ENCODE data around the gene IGFBP7. TPM values are rescaled to one million over a fixed set of nuclear protein-coding genes. Genes with fewer than 3 reads are reported as not detected.

Gene IGFBP7
- total RNA-seq, 2 experiments from 2014 or later = not detected

GRCh38 chr4:57042711-57043169 is 67.4 kb downstream of the IGFBP7 start:
- H3K4me1 Mint-ChIP-seq (ENCODE audit: low read depth) = no peaks in the 10 kb centered on the region
- DNase-seq (no peak), ATAC-seq (no peak)
- H3K27me3 Mint-ChIP-seq = peaks cover 15% of the 10 kb centered on the region
- H3K9me3 Mint-ChIP-seq = no peaks in the 10 kb centered on the region
- no peak for TF ChIP-seq CTCF (IDR thresholded peaks at IDR 0.05)
- POLR2A ChIA-PET = interaction anchor here (0.6 to 1.3 kb wide), 2 partner anchors 8 to 12 kb away, joined by 3 to 5 read pairs; no protein-coding TSS in a partner anchor
- intact Hi-C loops (cut with micrococcal nuclease) = no loop called here
- CTCF ChIA-PET = no interaction called here
- no peaks in the 10 kb centered on the region for H3K36me3 Mint-ChIP-seq (ENCODE audit: low read depth)
- no peak overlapping the region for H3K4me3 Mint-ChIP-seq
- no peak overlapping the region for H3K27ac Mint-ChIP-seq

DNA sequence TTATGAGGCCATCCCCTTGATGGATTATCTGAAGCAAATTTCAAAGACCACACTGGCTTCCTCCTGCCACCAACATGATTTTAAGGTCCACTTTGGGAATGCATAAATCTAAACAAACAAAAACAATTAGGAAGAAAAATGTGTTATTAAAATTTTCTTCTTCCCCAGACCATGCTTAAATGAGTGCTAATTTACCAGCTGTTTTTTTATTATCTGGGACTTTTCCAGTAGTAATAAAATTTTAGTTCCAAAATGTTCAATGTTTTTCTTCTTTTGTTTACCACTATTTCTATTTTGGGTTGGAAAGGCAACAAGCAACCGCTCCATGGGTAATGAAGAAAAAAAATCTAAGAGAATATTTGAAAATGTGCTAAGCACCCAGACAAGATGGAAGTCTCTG is 69.2 kb downstream of the IGFBP7 start:
- ATAC-seq (no peak), DNase-seq (no peak)
- no peaks in the 10 kb centered on the region for H3K4me1 Mint-ChIP-seq (ENCODE audit: low read depth)
- no peaks in the 10 kb centered on the region for H3K36me3 Mint-ChIP-seq (ENCODE audit: low read depth)
- H3K9me3 Mint-ChIP-seq = no peaks in the 10 kb centered on the region
- H3K4me3 Mint-ChIP-seq = no peak overlapping the region
- intact Hi-C loops (cut with micrococcal nuclease) = no loop called here
- peaks cover 11% of the 10 kb centered on the region for H3K27me3 Mint-ChIP-seq
- ChIA-PET POLR2A (no interaction called here), CTCF (interaction anchor here (1.1 to 1.2 kb wide), 2 partner anchors 122 to 124 kb away, joined by 5 read pairs; no protein-coding TSS in a partner anchor)
- no peak for TF ChIP-seq CTCF (IDR thresholded peaks at IDR 0.05)
- H3K27ac Mint-ChIP-seq = no peak overlapping the region

GRCh38 chr4:57040510-57040909 is 69.7 kb downstream of the IGFBP7 start:
- Mint-ChIP-seq H3K36me3 (ENCODE audit: low read depth) (no peaks in the 10 kb centered on the region), H3K27ac (no peak overlapping the region), H3K4me1 (ENCODE audit: low read depth) (no peaks in the 10 kb centered on the region), H3K27me3 (peaks cover 11% of the 10 kb centered on the region), H3K9me3 (no peaks in the 10 kb centered on the region), H3K4me3 (no peak overlapping the region)
- ChIA-PET CTCF (interaction anchor here (1.1 kb wide), 1 partner anchor 123 kb away, joined by 5 read pairs; no protein-coding TSS in a partner anchor), POLR2A (no interaction called here)
- ATAC-seq (no peak), DNase-seq (no peak)
- intact Hi-C loops (cut with micrococcal nuclease) = no loop called here
- no peak for TF ChIP-seq CTCF (IDR thresholded peaks at IDR 0.05)

DNA sequence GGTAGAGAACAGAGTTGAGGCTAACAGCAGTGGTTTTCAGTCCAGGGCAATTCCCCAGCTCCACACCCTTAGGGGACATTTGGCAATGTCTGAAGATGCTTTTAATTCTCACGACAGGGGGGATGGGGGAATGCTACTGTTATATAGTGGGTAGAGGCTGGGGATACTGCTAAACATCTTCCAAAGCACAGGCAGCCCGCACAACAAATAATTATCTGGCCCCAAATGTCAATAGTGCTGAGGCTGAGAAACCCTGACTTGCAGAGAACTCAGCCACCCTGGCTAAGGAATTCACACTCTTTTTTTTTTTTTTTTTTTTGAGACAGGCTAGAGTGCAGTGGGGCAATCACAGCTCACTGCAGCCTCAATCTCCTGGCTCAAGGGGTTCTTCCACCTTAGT is 70.8 kb downstream of the IGFBP7 start:
- no peak for ATAC-seq
- intact Hi-C loops (cut with micrococcal nuclease) = no loop called here
- POLR2A ChIA-PET = no interaction called here

More for the DNA sequence above, 70.8 kb downstream of the IGFBP7 start:
- Mint-ChIP-seq H3K9me3 (no peaks in the 10 kb centered on the region), H3K4me1 (ENCODE audit: low read depth) (no peaks in the 10 kb centered on the region), H3K27ac (no peak overlapping the region), H3K4me3 (no peak overlapping the region), H3K36me3 (ENCODE audit: low read depth) (no peaks in the 10 kb centered on the region), H3K27me3 (peaks cover 11% of the 10 kb centered on the region)
- TF ChIP-seq CTCF (IDR thresholded peaks at IDR 0.05) = no peak
- CTCF ChIA-PET = no interaction called here
- no peak for DNase-seq

Data from activated CD8-positive, alpha-beta T cell treated with anti-CD3 and anti-CD28 coated beads for 36 hours (primary cell).